GM12891 (cell line): Measurements from ENCODE around the gene TPI1.

Experiments used
- POLR2A ChIP-seq: IDR thresholded peaks from 2 replicates; pipeline ENCODE4 v1.6.1; 2011; ENCODE audit warnings: low read depth, low read length, control low read depth
- POLR2AphosphoS5 ChIP-seq: IDR thresholded peaks from 2 replicates; pipeline ENCODE4 v1.6.1; 2011; ENCODE audit warnings: low read depth, low read length, control low read depth
- SPI1 ChIP-seq: IDR thresholded peaks from 2 replicates; pipeline ENCODE4 v1.6.1; 2011; ENCODE audit warnings: low read depth, low read length, control low read depth
- TAF1 ChIP-seq: IDR thresholded peaks from 2 replicates; pipeline ENCODE4 v1.6.1; 2011; ENCODE audit warnings: low read depth, low read length, control low read depth

GRCh38 chr12:6916426-6917200 lies 49.3 kb downstream of the TPI1 start:
- TF ChIP-seq TAF1 (no peak), POLR2AphosphoS5 (no peak), SPI1 (no peak), POLR2A (no peak)
